Stimulated activated CD8-positive, alpha-beta memory T cell treated with anti-CD3 and anti-CD28 coated beads, Interleukin-12 subunit alpha, Interleukin-12 subunit beta, amount 100 ng/mL, for 24 hours (primary cell): Measurements from ENCODE around the gene RCC2.

ENCODE experiments used
- DNase-seq: peaks from one replicate; pipeline ENCODE4 v3.0.0-alpha.2; 2020; ENCODE audit errors: extremely low read depth

RCC2 gene

GRCh38 chr1:17372955-17373354, 66.5 kb downstream of the RCC2 start:
- no peak for DNase-seq

GRCh38 chr1:17371896-17372295, 67.6 kb downstream of the RCC2 start, which contains the start of gene PADI6:
Gene PADI6, plus strand, starts transcription at chr1:17372196. Its CDS starts 50 bp downstream, at chr1:17372246.
- no peak for DNase-seq

- no peak for DNase-seq
These were observed 68.9 kb downstream of the RCC2 start for GRCh38 chr1:17370618-17371017.

GRCh38 chr1:17369466-17369865, 70.0 kb downstream of the RCC2 start:
- no peak for DNase-seq

GRCh38 chr1:17365293-17365692, 74.2 kb downstream of the RCC2 start:
- no peak for DNase-seq

- DNase-seq: no peak
These were observed 75.7 kb downstream of the RCC2 start for GRCh38 chr1:17363771-17364170.

GRCh38 chr1:17363351-17363750, 76.1 kb downstream of the RCC2 start:
- DNase-seq: no peak

- no peak for DNase-seq
These were observed 77.8 kb downstream of the RCC2 start for GRCh38 chr1:17361687-17362086.

GRCh38 chr1:17360272-17360956, 79.1 kb downstream of the RCC2 start:
- no peak for DNase-seq

GRCh38 chr1:17359808-17360207, 79.7 kb downstream of the RCC2 start:
- no peak for DNase-seq

- no peak for DNase-seq
These were observed 80.4 kb downstream of the RCC2 start for GRCh38 chr1:17359031-17359430.

GRCh38 chr1:17358557-17358956, 80.9 kb downstream of the RCC2 start:
- DNase-seq: no peak
